Breast epithelium (tissue), 3 donors: ENCODE data around the gene ZAP70.

ENCODE experiments used
- POLR2AphosphoS5 ChIP-seq, 3 donors: sonication (generic); formaldehyde crosslinking; IDR thresholded peaks; one replicate each; pipeline ENCODE4 v1.6.1; 2017; ENCODE audit warnings: antibody characterized with exemption in 3 of 3
- TF ChIP-seq, protein P1 (sequence below), 3 donors: fragments of 450-650 bp; IDR thresholded peaks; one replicate each; pipeline ENCODE4 v1.5.1; 2016 to 2017; ENCODE audit warnings: antibody characterized with exemption in 3 of 3, mild to moderate bottlenecking in 3 of 3, moderate library complexity in 3 of 3

DNA sequence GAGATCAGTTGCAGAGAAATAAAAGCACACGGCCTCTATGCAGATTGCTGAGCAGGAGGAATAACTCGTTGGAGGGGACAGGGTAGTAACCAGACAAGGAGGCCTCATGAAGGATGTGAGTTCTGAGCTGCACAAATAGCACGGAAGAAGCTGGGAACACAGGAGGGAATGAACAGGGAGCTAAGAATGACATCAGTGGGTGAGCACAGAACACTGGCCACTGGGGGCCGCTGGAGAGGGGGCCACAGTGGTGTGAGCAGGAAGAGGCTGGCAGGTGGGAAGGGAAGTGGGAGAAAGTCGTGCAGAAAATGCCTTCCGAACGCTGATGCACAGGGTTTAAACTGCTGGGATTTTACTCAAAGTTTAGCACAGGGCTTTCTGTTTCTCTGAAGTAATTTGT lies 61.0 kb downstream of the ZAP70 start:
- TF ChIP-seq, protein P1, sequence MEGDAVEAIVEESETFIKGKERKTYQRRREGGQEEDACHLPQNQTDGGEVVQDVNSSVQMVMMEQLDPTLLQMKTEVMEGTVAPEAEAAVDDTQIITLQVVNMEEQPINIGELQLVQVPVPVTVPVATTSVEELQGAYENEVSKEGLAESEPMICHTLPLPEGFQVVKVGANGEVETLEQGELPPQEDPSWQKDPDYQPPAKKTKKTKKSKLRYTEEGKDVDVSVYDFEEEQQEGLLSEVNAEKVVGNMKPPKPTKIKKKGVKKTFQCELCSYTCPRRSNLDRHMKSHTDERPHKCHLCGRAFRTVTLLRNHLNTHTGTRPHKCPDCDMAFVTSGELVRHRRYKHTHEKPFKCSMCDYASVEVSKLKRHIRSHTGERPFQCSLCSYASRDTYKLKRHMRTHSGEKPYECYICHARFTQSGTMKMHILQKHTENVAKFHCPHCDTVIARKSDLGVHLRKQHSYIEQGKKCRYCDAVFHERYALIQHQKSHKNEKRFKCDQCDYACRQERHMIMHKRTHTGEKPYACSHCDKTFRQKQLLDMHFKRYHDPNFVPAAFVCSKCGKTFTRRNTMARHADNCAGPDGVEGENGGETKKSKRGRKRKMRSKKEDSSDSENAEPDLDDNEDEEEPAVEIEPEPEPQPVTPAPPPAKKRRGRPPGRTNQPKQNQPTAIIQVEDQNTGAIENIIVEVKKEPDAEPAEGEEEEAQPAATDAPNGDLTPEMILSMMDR (IDR thresholded peaks at IDR 0.05), result no peak
- no peak for TF ChIP-seq POLR2AphosphoS5 (IDR thresholded peaks at IDR 0.05)
